HepG2 (cell line): Measurements from ENCODE around the gene SLCO3A1. TPM values are rescaled to one million over a fixed set of nuclear protein-coding genes. Genes with fewer than 3 reads are reported as not detected.

Source experiments
- ATAC-seq: fragments of 200-7000 bp; cut with Tn5 transposase; 3 replicates; pipeline ENCODE4 v1.9.1; 2020; ENCODE audit warnings: mild to moderate bottlenecking, moderate library complexity
- BruUV-seq: library from RNA; stranded (reverse); fragments of 400-500 nt; replicated peaks from 2 replicates; lab custom pipeline; 2021; lab: Mats Ljungman, UMichigan
- CTCF ChIA-PET: fragments of 300-600 bp; formaldehyde crosslinking; extraction: SDS; loops from one replicate; lab custom pipeline; 2021; ENCODE audit warnings: low total read pairs, inconsistent platforms, low intra/inter-chr PET ratio; lab: Yijun Ruan, JAX
- POLR2A ChIA-PET: fragments of 350-600 bp; sonication (Branson Sonifier 250); formaldehyde crosslinking; loops from one replicate; lab custom pipeline; 2020; ENCODE audit warnings: antibody characterized with exemption, inconsistent platforms; lab: Yijun Ruan, JAX
- DNase-seq: peaks from one replicate; pipeline ENCODE4 v3.0.0-alpha.2; 2015; ENCODE audit warnings: low spot score
- FAIRE-seq: peaks from 3 replicates; lab custom pipeline; 2011; peaks lifted over from hg19 to GRCh38; lab: Jason Lieb, UNC
- H2AFZ ChIP-seq: one replicate; pipeline ENCODE4 v1.6.1; 2011; ENCODE audit warnings: low read length, inconsistent platforms
- H3K27ac ChIP-seq: fragments of 300-600 bp; 3 replicates; pipeline ENCODE4 v1.8.0; 2011; ENCODE audit warnings: mixed run types, mild to moderate bottlenecking, mixed read lengths, low read length, inconsistent platforms; ENCODE audit not compliant: insufficient read depth; ENCODE audit errors: extremely low read length
- H3K27me3 ChIP-seq, 2 experiments: fragments of 200-600 bp in 1 of 2; 2 replicates in 1 of 2; 3 replicates in 1 of 2; pipeline versions ENCODE4 v1.6.0 to v1.8.0; 2011; ENCODE audit warnings: low read length in 2 of 2, mild to moderate bottlenecking in 2 of 2, moderate library complexity in 2 of 2, inconsistent platforms in 1 of 2; ENCODE audit not compliant: insufficient read depth in 2 of 2, control insufficient read depth in 1 of 2
- H3K36me3 ChIP-seq, 2 experiments: fragments of 200-600 bp in 1 of 2; replicated peaks in 1 of 2; 2 replicates in 1 of 2; 3 replicates in 1 of 2; pipeline versions ENCODE4 v1.5.1 to v1.8.0; 2011; ENCODE audit warnings: low read length in 2 of 2, inconsistent platforms in 1 of 2; ENCODE audit not compliant: insufficient read depth in 2 of 2, control insufficient read depth in 1 of 2
- H3K4me1 ChIP-seq: 2 replicates; pipeline ENCODE4 v1.5.1; 2012; ENCODE audit warnings: low read length, inconsistent platforms; ENCODE audit not compliant: insufficient read depth
- H3K4me2 ChIP-seq: 2 replicates; pipeline ENCODE4 v1.6.0; 2011; ENCODE audit warnings: low read depth, low read length, inconsistent platforms
- H3K4me3 ChIP-seq, 3 experiments: fragments of 200-600 bp in 1 of 3; sonication (generic), shearing (Covaris generic) in 1 of 3; replicated peaks in 1 of 3; 2 replicates each; pipeline ENCODE4 v1.5.1; 2011 to 2016; ENCODE audit warnings: low read length in 3 of 3, inconsistent platforms in 2 of 3, low read depth in 2 of 3, mild to moderate bottlenecking in 2 of 3, control low read depth in 1 of 3, mixed read lengths in 1 of 3; ENCODE audit not compliant: insufficient read depth in 1 of 3
- H3K79me2 ChIP-seq: one replicate; pipeline ENCODE4 v1.6.1; 2011; ENCODE audit warnings: low read length, inconsistent platforms; ENCODE audit not compliant: insufficient read depth
- H3K9ac ChIP-seq: 2 replicates; pipeline ENCODE4 v1.6.0; 2011; ENCODE audit warnings: mild to moderate bottlenecking, low read depth, low read length, inconsistent platforms; ENCODE audit not compliant: insufficient read depth
- H3K9me3 ChIP-seq: 2 replicates; pipeline ENCODE4 v1.5.1; 2012; ENCODE audit warnings: mild to moderate bottlenecking, low read length
- H4K20me1 ChIP-seq: 2 replicates; pipeline ENCODE4 v1.6.0; 2011; ENCODE audit warnings: inconsistent platforms, mild to moderate bottlenecking, low read length, moderate library complexity; ENCODE audit not compliant: insufficient read depth
- DMAP1 ChIP-seq: IDR thresholded peaks from 2 replicates; pipeline ENCODE4 v1.6.1; 2016
- MEIS2 ChIP-seq: sonication (generic); formaldehyde crosslinking; IDR thresholded peaks from 2 replicates; pipeline ENCODE4 v1.9.0; 2021; ENCODE audit warnings: mild to moderate bottlenecking, missing genetic modification reagents
- RBM22 ChIP-seq: fragments of 200-400 bp; formaldehyde crosslinking; optimal IDR thresholded peaks from 2 replicates; pipeline ENCODE3; 2017; ENCODE audit warnings: mild to moderate bottlenecking, low read length, moderate library complexity
- ZNF563 ChIP-seq: sonication (generic); formaldehyde crosslinking; IDR thresholded peaks from 2 replicates; pipeline ENCODE4 v1.8.0; 2022; ENCODE audit warnings: mild to moderate bottlenecking, moderate library complexity, missing genetic modification reagents
- ZNF674 ChIP-seq: sonication (generic); formaldehyde crosslinking; IDR thresholded peaks from 2 replicates; pipeline ENCODE4 v1.5.0; 2020; ENCODE audit warnings: low read depth, mild to moderate bottlenecking, missing genetic modification reagents
- WGBS: methylation state at CpG from one replicate; pipeline ENCODE4 v1.1.6; 2017; ENCODE audit warnings: low lambda C conversion rate; 5-methylcytosine and 5-hydroxymethylcytosine counted together
- in situ Hi-C: cut with HindIII; loops from 2 replicates; pipeline ENCODE4 v1.10.0; 2017; ENCODE audit warnings: low pct_unique_long_range_greater_than_20kb; ENCODE audit not compliant: extremely low pct_ligation_motif_present
- intact Hi-C: fragments of 100-400 bp; cut with micrococcal nuclease; formaldehyde crosslinking; loops from one replicate; pipeline ENCODE4 v1.10.0; 2022; ENCODE audit not compliant: unreplicated experiment
- polyA plus RNA-seq, 8 experiments: library from polyadenylated mRNA; depleted of rRNA in 3 of 8; stranded (reverse) in 7 of 8; unstranded in 1 of 8; fragments of >200 nt; fragmentation: Illumina TruSeq in 4 of 8; extraction: Trizol in 4 of 8; gene quantifications; 2 replicates each; pipeline versions ENCODE4 v1.2.1 to v1.2.3, GENCODE V29; 2011 to 2016; ENCODE audit warnings: low read depth in 4 of 8, missing spikeins in 1 of 8, mixed read lengths in 1 of 8; ENCODE audit not compliant: insufficient read depth in 1 of 8
- total RNA-seq, 5 experiments: library from RNA; depleted of rRNA; stranded (reverse); fragments of >200 nt; fragmentation: Illumina TruSeq; extraction: Trizol; gene quantifications; 2 replicates each; pipeline ENCODE4 v1.2.3, GENCODE V29; 2016; ENCODE audit warnings: low read depth in 1 of 5
- TF ChIP-seq, protein P1 (sequence below): sonication (generic); formaldehyde crosslinking; IDR thresholded peaks from 2 replicates; pipeline ENCODE4 v1.9.0; 2021; ENCODE audit warnings: missing genetic modification reagents, mild to moderate bottlenecking, borderline replicate concordance
- TF ChIP-seq, protein P2 (sequence below): sonication (generic); formaldehyde crosslinking; IDR thresholded peaks from 2 replicates; pipeline ENCODE4 v1.4.0; 2020; ENCODE audit warnings: missing genetic modification reagents
- TF ChIP-seq, protein P3 (sequence below): sonication (generic); formaldehyde crosslinking; conservative IDR thresholded peaks from 2 replicates; pipeline ENCODE4 v1.4.0; 2020; ENCODE audit warnings: mild to moderate bottlenecking, missing genetic modification reagents, moderate library complexity

The SLCO3A1 gene
- total and polyA plus RNA-seq, 2 of the 13 experiments (the other 11 are each of a cell fraction or from before 2014, with no cell fraction given): 0.02 TPM; not detected in 1

DNA sequence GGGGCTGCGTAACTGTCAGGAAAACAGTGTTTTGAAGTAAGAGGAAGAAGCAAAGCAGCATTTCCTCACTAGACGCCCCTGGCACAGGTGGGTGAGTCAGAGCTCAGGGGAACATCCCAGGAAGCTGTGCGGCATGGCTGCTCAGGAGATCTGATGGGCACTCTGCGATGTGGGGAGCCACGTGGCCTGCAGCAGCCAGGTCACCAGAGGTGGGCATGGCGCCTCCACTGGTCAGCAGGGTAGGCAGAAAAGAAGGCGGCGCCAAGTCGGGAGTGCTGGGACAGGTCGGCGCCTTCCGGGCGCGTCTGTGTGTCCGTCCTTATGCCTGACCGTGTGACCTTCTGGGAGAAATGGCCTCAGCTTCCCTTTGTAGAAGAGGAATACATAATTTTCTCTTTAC lies 290.3 kb downstream of the SLCO3A1 start:
- H4K20me1 ChIP-seq: no peaks in the 10 kb centered on the region
- in situ Hi-C loops: no loop called here
- no peak for TF ChIP-seq MEIS2 (CRISPR knock-in tag)
- TF ChIP-seq, protein P1, sequence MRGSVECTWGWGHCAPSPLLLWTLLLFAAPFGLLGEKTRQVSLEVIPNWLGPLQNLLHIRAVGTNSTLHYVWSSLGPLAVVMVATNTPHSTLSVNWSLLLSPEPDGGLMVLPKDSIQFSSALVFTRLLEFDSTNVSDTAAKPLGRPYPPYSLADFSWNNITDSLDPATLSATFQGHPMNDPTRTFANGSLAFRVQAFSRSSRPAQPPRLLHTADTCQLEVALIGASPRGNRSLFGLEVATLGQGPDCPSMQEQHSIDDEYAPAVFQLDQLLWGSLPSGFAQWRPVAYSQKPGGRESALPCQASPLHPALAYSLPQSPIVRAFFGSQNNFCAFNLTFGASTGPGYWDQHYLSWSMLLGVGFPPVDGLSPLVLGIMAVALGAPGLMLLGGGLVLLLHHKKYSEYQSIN (CRISPR knock-in tag): no peak
- TF ChIP-seq ZNF563 (CRISPR knock-in tag): no peak
- no peak for TF ChIP-seq RBM22
- TF ChIP-seq, protein P2, sequence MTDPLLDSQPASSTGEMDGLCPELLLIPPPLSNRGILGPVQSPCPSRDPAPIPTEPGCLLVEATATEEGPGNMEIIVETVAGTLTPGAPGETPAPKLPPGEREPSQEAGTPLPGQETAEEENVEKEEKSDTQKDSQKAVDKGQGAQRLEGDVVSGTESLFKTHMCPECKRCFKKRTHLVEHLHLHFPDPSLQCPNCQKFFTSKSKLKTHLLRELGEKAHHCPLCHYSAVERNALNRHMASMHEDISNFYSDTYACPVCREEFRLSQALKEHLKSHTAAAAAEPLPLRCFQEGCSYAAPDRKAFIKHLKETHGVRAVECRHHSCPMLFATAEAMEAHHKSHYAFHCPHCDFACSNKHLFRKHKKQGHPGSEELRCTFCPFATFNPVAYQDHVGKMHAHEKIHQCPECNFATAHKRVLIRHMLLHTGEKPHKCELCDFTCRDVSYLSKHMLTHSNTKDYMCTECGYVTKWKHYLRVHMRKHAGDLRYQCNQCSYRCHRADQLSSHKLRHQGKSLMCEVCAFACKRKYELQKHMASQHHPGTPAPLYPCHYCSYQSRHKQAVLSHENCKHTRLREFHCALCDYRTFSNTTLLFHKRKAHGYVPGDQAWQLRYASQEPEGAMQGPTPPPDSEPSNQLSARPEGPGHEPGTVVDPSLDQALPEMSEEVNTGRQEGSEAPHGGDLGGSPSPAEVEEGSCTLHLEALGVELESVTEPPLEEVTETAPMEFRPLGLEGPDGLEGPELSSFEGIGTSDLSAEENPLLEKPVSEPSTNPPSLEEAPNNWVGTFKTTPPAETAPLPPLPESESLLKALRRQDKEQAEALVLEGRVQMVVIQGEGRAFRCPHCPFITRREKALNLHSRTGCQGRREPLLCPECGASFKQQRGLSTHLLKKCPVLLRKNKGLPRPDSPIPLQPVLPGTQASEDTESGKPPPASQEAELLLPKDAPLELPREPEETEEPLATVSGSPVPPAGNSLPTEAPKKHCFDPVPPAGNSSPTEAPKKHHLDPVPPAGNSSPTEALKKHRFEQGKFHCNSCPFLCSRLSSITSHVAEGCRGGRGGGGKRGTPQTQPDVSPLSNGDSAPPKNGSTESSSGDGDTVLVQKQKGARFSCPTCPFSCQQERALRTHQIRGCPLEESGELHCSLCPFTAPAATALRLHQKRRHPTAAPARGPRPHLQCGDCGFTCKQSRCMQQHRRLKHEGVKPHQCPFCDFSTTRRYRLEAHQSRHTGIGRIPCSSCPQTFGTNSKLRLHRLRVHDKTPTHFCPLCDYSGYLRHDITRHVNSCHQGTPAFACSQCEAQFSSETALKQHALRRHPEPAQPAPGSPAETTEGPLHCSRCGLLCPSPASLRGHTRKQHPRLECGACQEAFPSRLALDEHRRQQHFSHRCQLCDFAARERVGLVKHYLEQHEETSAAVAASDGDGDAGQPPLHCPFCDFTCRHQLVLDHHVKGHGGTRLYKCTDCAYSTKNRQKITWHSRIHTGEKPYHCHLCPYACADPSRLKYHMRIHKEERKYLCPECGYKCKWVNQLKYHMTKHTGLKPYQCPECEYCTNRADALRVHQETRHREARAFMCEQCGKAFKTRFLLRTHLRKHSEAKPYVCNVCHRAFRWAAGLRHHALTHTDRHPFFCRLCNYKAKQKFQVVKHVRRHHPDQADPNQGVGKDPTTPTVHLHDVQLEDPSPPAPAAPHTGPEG (CRISPR knock-in tag): no peak
- TF ChIP-seq ZNF674 (CRISPR knock-in tag): no peak
- TF ChIP-seq DMAP1: no peak
- TF ChIP-seq, protein P3, sequence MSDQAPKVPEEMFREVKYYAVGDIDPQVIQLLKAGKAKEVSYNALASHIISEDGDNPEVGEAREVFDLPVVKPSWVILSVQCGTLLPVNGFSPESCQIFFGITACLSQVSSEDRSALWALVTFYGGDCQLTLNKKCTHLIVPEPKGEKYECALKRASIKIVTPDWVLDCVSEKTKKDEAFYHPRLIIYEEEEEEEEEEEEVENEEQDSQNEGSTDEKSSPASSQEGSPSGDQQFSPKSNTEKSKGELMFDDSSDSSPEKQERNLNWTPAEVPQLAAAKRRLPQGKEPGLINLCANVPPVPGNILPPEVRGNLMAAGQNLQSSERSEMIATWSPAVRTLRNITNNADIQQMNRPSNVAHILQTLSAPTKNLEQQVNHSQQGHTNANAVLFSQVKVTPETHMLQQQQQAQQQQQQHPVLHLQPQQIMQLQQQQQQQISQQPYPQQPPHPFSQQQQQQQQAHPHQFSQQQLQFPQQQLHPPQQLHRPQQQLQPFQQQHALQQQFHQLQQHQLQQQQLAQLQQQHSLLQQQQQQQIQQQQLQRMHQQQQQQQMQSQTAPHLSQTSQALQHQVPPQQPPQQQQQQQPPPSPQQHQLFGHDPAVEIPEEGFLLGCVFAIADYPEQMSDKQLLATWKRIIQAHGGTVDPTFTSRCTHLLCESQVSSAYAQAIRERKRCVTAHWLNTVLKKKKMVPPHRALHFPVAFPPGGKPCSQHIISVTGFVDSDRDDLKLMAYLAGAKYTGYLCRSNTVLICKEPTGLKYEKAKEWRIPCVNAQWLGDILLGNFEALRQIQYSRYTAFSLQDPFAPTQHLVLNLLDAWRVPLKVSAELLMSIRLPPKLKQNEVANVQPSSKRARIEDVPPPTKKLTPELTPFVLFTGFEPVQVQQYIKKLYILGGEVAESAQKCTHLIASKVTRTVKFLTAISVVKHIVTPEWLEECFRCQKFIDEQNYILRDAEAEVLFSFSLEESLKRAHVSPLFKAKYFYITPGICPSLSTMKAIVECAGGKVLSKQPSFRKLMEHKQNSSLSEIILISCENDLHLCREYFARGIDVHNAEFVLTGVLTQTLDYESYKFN (CRISPR knock-in tag): no peak
- DNase-seq (no peak), ATAC-seq (no peak), FAIRE-seq (no peak)
- H3K27ac ChIP-seq: no peak overlapping the region
- peaks cover 0 to 7% of the 10 kb centered on the region in 2 experiments; a peak in 2 of 5 replicates for H3K27me3 ChIP-seq
- intact Hi-C loops: no loop called here
- no peaks in the 10 kb centered on the region for H3K4me1 ChIP-seq
- H2AFZ ChIP-seq: no peak overlapping the region
- no peak overlapping the region for H3K4me2 ChIP-seq
- 72% methylated on average over 16 of the region's 16 CpGs for WGBS
- no peaks in the 10 kb centered on the region for H3K9me3 ChIP-seq
- no peaks in the 10 kb centered on the region for H3K36me3 ChIP-seq
- ChIA-PET POLR2A (no interaction called here), CTCF (no interaction called here)
- no peaks in the 10 kb centered on the region for H3K79me2 ChIP-seq
- no peak overlapping the region for H3K4me3 ChIP-seq
- H3K9ac ChIP-seq: no peak overlapping the region
- BruUV-seq: no TSS peak
